HCEC 1CT (cell line): ENCODE data around the gene SEMA5A.
"Not testable (repeated sequence)": the region's sequence is repeated elsewhere in the genome, so short reads cannot be mapped to it uniquely, and the experiment has no call there.

Experiments used
- DNase-seq: peaks from one replicate; pipeline ENCODE4 v3.0.0-alpha.2; 2017

SEMA5A gene

DNA sequence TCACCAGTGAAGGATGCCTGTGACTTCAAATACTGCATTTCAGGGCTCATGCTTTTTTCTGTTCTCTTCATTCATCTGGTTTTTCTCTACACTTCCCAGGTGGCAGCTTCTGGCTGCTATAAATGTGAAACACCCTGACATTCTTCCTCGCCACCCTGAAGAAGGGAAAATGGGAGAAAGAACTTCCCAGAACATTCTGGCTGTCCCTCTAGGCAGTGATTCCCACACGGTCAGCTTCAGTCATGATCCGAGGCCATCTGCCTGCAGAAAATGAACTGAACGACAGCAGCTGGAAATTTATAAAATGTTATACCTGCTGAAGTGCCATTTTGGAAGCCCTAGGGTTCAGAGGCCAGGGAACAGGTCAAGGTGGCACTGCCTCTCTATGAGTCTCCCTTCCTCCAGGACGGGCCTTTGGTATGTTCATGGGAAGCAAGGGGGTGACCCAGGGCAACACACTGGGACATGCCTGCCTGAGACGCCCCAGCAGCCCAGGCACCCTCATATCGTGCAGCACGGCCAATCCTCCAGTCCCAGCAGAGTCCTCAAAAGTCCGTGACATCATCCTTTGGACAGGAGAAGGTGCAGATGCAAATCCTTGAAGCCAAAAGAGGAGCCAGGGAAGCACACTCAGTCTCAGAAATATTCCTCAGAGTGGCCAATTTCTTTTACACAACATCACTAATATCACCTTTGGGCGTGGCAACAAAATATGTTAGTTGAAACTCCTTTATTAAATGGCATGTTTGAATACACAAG lies 107.1 kb downstream of the SEMA5A start:
- DNase-seq = no peak

DNA sequence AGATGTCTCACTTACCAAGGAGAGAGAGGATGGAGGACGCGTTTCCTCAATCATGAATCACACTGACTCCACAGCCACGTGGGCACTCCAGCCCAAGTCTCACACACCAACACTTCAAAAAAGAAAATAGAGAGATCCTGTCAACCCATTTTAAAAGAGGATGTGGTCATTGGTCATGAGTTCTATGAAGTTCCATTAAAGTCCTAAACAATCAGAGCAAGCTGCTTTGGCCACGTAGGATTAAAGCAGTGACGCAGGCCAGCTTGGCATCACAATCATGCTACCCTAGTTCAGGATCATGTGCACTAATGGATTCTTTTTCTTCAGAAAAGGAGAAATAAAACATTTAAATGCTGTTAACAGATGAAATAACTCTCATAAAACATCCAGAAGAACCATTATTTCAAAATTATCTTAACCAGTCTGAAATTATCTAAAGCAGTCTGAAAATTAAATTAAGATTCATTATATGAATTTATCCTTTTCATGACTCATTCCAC lies 108.1 kb downstream of the SEMA5A start:
- DNase-seq = peak; percentile 92

DNA sequence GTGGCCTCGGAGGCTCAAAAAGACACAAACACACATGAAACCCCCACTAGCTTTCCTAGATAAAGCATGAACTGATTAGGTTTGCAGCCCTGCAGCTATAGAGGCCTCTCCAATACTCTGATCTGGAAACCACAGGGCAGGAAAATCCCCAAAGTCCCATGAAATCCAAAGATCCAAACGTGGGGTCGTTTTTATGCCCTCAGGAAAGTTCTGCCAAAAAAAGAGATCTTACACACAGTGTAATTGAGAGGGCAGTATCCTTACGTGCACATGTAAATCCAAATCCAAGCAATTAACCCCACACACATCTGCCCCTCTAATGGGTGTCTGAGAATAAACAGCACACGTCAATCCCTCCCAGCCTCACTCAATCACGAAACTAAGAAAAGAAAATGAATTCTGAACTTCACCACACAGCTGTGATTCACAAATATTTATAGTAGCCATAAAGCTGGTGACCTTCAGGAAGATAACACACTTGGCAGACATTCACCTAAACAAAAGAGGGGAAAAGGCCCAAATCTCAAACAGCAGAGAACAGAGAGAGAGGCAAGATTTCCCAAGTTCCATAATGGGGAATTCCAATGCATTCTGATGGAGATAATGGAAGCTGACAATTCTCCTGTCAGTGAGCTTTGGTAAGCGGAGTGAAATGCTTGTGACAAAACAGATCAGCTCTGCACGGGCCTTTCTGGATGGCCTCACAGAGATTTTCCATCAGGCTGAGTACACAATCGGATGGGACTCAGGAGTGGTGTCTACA lies 114.2 kb downstream of the SEMA5A start:
- peak; percentile 64 for DNase-seq

DNA sequence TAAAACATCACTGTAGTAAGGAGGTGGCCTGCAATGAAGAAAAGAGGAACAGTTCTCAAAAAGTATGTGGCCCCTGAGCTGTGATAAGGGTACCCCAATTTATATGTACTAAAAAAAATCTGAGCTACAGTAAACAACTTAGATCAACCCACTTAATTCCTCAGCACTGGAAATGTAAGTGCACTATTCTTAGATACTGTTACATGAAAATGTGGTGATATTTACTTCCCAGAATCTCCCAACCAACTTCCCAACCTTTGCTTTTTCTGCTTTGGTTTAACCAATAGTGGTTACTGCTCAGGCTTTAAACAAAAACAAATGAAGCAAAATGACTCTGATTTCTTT lies 114.8 kb downstream of the SEMA5A start:
- DNase-seq = no peak

DNA sequence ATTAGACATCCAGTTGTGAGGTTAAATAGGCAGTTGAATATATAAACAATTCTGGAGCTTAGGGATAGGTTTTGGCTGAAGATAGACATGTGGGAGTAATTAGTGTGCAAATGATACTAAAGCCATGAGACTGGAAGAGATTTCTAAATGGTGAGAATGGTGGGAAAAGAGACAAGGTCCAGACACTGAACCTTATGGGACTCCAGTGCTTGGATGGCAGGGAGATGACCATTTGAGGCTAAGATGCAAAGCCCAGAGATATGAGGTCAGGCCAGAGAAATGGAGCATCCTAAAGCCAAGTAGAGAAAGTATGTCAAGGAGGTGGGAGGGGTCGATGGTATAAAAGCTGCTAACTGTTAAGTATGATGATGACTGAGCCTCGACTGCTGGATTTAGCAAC lies 115.6 kb downstream of the SEMA5A start:
- no peak for DNase-seq

DNA sequence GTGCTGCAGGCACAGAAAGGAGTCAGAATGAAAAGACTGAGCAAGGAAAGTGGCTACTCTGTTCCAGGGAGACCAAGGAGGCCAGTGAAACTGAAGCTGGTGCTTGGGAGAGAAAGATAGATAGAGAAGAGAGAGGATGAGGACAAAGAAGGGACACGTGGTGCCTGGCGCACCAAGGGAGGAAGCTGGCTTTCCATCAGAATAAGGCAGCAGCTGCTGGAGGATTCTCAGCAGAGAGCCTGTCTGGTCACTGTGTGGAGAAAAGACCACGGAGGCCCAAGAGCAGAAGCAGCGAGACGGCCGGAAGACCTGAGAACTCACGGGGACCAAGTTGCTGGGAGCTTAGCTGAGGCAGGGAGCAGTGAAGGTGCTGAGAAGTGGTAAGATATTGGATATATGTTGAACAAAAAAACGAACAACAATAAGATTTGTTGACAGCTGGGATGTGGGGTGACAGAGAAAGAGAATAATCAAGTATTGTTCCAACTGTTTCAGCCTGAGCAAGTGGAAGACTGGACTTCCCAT lies 116.1 kb downstream of the SEMA5A start:
- no peak for DNase-seq

DNA sequence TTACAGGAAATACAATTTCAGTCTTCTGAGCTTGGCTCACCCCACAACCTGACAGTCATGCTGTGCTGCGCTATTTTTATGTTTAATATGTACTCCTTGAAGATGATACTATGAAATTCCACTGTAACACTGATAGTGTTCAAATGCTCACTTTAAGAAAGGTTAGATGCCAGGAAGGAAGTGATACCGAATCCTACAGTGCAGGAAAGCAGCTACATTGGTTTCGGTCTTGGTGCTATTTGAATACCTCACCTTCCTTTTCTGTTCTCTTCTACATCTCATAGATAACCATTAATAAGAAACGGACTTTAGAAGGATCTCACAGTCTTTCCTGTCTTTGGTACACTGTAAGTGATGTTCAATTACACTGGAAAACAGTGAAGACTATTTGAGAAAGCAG lies 117.6 kb downstream of the SEMA5A start:
- no peak for DNase-seq

DNA sequence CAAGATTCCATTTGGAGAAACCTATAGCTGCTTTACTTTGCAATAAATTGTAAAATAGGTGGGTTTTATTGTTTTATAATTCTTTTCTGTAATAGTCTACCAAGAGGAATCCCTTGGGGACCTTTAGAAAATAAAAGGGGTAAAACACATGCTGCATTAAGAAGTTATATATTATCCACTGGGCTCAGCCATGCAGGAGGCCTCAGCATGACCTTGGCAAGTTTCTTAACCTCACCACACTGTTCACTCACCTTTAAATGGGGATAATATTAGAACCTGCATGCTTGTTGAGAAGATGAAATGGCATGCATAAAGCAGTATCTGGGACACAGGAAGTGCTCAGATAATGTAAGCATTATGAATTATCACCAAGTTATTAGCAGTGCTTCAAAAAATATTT lies 120.2 kb downstream of the SEMA5A start:
- no peak for DNase-seq

DNA sequence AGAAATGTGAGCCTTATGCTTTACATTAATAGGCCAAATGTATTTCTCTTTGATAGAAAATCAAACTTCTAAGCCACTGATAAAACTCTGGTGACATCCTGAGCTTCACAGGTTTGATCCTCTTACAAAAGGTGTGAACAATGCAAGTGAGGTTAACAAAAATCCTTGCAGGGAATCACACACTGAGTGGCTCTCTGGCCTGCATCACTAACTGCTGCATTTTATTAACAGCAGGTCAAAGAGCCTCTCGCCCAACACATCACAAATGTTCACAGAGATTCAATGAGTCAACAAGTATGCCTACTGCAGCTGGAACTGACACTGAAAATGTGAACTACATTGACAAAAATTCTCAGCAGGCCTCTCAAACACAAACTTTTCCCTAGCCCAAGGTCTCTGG lies 122.3 kb downstream of the SEMA5A start:
- peak; percentile 65 for DNase-seq

DNA sequence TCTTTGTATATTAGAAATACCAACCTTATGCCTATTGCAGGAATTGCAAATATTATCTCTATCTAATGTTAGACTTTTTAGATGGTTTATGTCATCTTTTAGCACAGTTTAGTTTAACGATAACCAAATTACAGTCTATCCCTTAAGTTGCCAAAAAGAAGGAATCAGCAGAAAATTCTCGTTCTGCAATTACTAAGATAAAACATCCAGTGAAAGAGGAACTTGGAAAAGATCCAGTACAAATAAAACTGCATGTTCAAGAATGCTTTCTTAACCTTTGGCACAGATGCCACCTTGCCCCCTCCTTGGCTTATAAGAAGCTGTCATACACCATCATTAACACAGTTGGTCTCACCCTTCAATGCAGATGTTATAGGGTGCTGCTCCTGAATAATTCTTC lies 124.0 kb downstream of the SEMA5A start:
- DNase-seq = no peak

DNA sequence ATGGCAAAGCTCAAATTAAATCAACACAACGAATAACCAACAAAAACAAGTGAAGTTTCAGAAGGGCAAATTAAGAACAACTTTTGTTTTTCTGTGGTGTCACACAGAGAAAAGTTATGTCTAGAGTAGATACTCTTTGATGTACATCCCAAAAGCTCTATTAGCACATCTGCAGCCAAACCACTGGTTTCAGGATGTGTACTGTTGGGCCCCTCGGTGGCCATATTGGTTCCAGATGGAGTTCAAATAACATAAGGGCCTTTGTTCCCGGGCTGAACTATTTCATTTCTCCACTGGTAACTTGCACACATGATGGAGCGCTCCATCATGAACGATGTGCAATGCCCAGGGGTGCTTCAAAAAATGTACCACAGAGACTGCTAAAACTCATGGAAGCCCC lies 126.1 kb downstream of the SEMA5A start:
- no peak for DNase-seq

DNA sequence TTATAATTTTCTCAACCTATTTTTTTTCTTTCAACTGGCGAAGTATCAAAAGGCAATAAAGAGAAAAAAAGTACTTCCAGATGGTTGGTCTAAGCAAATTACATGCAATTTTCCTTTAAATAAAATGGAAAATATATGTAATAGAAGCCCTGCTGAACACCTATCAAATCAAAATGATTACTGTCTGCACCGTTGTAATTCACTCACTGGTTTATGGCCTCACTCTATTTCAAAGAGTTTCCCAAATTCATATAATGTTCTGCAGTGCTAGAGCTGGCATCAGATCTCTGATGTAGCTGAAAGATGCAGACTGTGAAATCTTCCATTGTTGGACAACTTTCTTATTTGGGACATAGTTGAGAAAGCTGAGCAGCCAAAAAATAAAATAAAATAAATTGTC lies 130.3 kb downstream of the SEMA5A start:
- no peak for DNase-seq

DNA sequence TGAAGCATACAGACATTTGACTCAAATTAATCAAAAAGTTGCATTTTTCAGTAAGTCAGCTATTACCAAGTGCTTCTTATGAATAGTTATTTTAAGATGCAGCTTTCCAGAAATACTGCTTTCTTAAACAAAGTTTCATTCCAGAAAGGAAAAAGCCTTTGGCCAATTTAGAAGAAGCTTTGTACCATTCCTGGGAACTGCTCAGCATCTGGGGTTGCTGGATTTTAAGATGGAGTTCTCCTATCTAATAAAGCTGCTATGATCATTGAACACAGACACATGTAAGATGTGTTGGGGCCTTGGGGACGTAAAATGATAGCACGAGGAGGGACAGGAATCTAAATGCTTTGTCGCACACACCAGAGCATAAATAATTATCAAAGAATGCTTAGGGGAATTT lies 130.8 kb downstream of the SEMA5A start:
- DNase-seq = no peak

DNA sequence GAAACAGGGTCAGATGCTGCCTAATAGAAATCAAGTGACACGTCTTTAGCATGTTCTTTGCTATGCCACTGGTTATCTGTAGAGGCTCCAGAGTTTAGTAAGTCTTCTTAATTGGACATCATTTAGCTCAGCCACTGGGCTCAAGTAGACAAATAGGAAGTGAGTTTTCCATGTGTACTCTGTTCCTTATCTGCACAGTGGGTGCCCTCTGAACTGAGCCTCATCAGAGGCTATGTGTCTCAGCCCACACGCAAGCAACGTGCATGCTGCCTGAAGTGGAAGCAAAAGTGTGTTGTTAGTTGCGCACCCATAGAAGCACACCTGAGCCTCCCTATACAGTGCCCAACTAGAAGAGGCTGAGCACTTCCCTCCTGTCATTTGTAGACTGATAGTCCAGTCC lies 134.7 kb downstream of the SEMA5A start:
- DNase-seq = no peak

DNA sequence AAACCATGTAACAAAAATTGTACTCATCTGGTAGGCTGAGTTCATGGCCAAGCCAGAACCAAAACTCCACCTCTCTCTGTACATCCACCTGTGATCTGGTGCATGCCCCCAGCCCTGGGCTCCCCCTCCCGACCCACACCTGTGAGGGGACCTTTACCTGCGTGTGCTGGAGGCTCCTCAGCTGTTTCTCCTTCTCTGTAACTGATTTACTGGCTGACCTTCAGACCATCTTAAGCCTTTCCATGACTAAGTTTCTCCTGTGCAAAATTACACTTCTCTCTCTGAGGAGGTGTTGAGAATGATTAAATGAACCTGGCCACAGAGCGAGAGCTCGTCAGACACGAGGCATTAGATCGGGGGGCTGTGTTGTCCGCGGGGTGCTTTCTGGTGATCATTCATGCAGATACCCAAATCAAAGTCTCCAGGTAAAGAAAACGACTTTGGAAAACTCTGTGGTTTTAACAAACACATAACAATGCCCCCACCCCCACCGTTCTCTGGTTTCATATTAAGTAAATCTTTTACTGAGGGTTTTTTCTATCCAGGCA lies 136.4 kb downstream of the SEMA5A start:
- no peak for DNase-seq

DNA sequence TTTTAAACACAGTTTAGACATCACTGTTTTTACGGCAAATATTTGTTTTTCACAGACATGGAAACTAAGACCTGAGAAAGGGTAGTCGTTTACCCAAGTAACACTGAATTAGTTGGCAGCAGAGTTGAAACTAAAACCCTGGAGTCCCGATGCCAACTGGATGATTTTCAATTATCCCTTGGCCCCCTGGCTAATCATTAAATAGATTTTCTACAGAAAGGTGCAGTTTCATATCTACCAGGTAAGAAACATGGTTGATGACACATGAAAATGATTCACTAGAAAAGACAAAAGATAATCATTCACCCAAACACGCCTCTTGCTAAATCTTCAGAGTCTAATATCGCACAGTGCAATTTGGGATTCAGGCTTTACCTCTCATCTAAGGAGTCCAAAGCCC lies 136.9 kb downstream of the SEMA5A start:
- no peak for DNase-seq

DNA sequence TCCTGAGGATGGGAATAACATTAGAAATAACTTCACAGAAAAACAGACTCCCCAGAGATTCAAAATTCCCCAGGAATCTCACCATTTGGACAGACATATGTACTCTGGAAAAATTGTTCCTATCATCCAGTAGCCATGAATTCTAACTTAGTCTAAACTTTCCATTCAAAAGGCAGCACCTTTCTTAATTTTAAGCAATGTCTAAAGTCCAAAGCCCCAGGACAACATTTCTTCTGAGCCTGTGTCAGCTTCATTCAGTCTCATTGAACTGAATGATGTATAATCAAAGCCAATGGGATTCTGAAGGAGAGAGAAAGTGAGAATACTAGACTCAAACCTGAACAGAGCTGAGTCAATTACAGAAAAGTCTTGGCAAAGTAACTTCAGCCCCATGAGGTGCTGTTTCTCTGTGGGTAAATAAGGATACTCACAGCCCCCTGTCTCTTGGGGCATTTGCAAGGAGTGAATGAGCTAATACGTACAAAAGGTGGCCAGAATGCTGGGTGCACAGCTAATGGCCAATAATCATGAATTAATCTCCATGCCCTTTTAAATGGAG lies 140.6 kb downstream of the SEMA5A start:
- DNase-seq = no peak

DNA sequence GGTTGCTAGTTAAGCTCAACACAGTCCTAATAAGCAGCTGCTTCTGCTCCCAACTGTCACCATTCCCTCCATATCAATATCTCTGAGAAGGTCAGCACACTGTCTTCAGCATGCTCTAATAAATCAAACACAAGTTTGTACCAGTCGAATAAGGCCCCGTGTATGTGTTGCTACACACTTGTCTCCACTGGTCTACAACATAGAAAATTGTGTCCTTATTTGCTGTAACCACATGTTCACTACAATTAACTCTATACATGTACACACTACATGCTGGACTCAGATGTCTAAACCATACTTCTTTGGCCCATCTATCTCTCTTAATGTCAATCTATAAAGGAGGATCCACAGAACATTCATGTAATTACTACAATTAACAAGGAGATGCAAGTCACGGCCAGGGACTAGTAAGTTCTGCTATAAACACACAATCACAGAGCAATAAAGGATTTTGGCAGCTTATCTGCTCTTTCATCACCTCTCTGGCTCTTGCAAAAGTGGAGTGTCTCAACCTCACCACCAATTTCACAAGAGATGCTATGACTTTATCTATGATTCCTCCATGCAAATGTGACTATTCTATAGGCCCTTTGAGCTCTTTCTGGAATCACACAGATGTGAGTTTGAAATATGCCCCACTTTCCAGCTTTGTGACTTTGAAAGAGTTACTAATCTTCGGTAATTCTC lies 143.9 kb downstream of the SEMA5A start:
- peak; percentile 62 for DNase-seq

DNA sequence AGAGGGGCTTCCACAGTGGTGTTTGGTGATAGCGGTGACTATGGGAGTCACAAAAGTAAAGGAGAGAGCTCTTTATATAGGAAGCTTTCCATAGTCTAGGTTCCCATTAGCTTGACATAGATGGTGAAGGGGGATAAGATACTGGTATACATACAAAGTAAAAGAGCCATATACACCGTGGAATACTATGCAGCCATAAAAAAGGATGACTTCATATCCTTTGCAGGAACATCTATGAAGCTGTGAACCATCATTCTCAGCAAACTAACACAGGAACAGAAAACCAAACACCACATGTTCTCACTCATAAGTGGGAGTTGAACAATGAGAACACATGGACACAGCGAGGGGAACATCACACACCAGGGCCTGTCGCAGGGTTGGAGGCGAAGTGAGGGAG lies 146.1 kb downstream of the SEMA5A start:
- not testable (repeated sequence) for DNase-seq

DNA sequence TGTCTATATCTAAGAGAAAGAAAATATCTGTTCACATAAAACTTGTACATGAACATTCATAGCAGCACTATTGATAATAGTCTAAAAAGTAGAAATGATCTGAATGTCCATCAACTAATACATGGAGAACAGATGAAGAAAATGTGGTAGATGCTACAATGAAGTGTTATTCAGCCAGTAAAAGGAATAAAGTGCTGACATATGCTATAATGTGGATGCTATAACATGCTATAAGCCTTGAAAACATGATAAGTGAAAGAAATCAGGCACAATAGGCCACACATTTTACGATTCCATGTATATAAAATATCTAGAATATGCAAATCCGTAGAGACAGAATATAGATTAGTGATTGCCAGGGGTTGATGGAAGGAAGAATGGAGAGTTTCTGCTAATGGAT lies 146.8 kb downstream of the SEMA5A start:
- no peak for DNase-seq

DNA sequence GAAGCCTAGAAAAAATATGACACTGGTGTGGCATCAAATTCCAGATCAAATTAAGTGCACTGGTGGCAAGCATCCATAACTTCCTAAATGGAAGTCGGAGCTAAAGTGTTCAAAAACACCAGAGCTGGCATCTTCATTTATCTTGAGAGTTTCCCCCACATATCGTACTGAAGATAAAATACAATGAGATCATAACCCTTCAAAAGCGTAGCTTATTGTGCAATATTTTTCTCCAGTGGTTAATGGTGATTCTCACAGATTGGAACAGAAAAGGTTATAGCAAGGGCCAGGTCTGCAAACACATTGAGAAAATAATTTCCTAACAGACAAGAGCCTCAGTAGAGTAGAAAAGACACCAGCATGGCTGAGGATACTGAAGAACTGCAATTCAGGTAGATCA lies 147.6 kb downstream of the SEMA5A start:
- DNase-seq = peak; percentile 38

DNA sequence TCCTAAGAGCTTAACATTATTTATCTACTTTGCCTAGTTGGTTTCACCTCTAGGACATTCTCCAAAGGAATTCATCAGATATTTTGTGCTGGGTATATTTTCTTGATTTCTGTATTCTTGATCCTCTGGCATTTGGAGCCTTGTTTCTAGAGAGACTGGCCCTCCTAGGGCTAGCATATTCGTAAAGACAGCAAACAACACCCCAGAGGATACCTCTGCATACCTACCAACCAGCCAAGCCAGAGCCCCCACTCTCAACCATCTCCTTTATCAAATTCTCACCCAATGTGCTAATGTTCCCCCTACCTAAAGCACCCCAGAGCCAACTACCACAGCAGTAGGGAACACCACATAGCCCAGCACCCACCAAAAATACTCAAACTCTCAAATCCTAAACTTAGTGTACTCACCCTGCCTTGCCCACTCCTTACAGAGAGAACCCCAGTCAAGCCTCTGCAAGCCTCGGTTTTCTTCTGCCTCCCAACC lies 149.5 kb downstream of the SEMA5A start:
- DNase-seq = no peak

DNA sequence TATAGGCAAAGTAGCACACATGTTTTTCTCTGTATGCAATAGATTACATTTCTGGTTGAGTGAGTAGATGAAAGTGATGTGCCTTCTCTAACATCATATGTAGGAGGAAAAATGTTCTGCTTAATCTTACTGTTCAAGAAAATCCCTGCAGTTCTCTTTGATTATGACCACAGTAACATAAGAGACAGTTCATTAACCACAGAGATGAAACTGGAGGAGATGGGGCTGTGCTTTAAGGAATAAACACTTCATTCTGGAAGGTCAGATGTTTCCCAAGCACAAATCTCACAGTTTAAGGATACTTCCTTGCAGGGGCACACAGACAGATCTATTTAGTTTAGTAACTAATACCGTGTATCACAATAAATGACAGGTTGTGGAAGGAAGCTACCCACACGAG lies 150.2 kb downstream of the SEMA5A start:
- no peak for DNase-seq
